ENCODE results near the gene USP53.

The USP53 gene

GRCh38 chr4:119232286-119232685 is 19.8 kb downstream of the USP53 start:
- Histone ChIP-seq H3K9me2 (replicated peaks; ENCODE audit: insufficient read depth, low read length) (no peaks in the 10 kb centered on the region), H3K4me3 (ENCODE audit: low read length) (no peak overlapping the region), H3K27me3 (replicated peaks; ENCODE audit: insufficient read depth, low read length) (no peaks in the 10 kb centered on the region), H3K9me3 (replicated peaks; ENCODE audit: insufficient read depth, low read length) (no peaks in the 10 kb centered on the region), H3K79me2 (ENCODE audit: low read length) (peaks cover 81% of the 10 kb centered on the region), H3K4me1 (ENCODE audit: low read length) (peaks cover 7% of the 10 kb centered on the region; the same call in 1 of the 2 replicates), H2AFZ (ENCODE audit: low read length) (no peak overlapping the region), H3K4me2 (ENCODE audit: low read depth, low read length) (no peak overlapping the region), H3K9ac (ENCODE audit: low read length) (no peak overlapping the region), H4K20me1 (ENCODE audit: insufficient read depth, low read length) (no peaks in the 10 kb centered on the region; the same call in 1 of the 2 replicates), H3K36me3 (replicated peaks; ENCODE audit: insufficient read depth, low read length) (0 out of 2 replicates have a peak, but pooled peaks cover 2% of the 10 kb centered on the region), H3K27ac (ENCODE audit: low read length) (no peak overlapping the region), H3F3A (ENCODE audit: insufficient read depth, low read length) (no peaks in the 10 kb centered on the region)
- no peak for DNase-seq
- TF ChIP-seq EZH2phosphoT487 (IDR thresholded peaks at IDR 0.05; ENCODE audit: low read length): no peak

GRCh38 chr4:119233191-119233590 is 20.7 kb downstream of the USP53 start:
- Histone ChIP-seq H3K4me3 (ENCODE audit: low read length) (no peak overlapping the region), H4K20me1 (ENCODE audit: insufficient read depth, low read length) (no peaks in the 10 kb centered on the region; the same call in 1 of the 2 replicates), H3K4me1 (ENCODE audit: low read length) (peaks cover 15% of the 10 kb centered on the region), H3K27ac (ENCODE audit: low read length) (no peak overlapping the region), H3K9ac (ENCODE audit: low read length) (no peak overlapping the region), H3K9me3 (replicated peaks; ENCODE audit: insufficient read depth, low read length) (no peaks in the 10 kb centered on the region), H3K79me2 (ENCODE audit: low read length) (peaks cover 75% of the 10 kb centered on the region), H3F3A (ENCODE audit: insufficient read depth, low read length) (peaks cover 4% of the 10 kb centered on the region; the same call in 1 of the 2 replicates), H3K36me3 (replicated peaks; ENCODE audit: insufficient read depth, low read length) (0 out of 2 replicates have a peak, but pooled peaks cover 2% of the 10 kb centered on the region), H3K27me3 (replicated peaks; ENCODE audit: insufficient read depth, low read length) (no peaks in the 10 kb centered on the region), H3K9me2 (replicated peaks; ENCODE audit: insufficient read depth, low read length) (no peaks in the 10 kb centered on the region), H2AFZ (ENCODE audit: low read length) (no peak overlapping the region), H3K4me2 (ENCODE audit: low read depth, low read length) (no peak overlapping the region)
- DNase-seq: no peak
- TF ChIP-seq EZH2phosphoT487 (IDR thresholded peaks at IDR 0.05; ENCODE audit: low read length) (no peak), EZH2 (optimal IDR thresholded peaks at IDR 0.05; ENCODE audit: low read depth, low read length) (no peak), CTCF (IDR thresholded peaks at IDR 0.05; ENCODE audit: low read length) (no peak)

GRCh38 chr4:119233750-119234149 is 21.2 kb downstream of the USP53 start:
- Histone ChIP-seq H3K4me1 (ENCODE audit: low read length) (peaks cover 19% of the 10 kb centered on the region), H3K9me2 (replicated peaks; ENCODE audit: insufficient read depth, low read length) (no peaks in the 10 kb centered on the region), H3F3A (ENCODE audit: insufficient read depth, low read length) (peaks cover 4% of the 10 kb centered on the region; the same call in 1 of the 2 replicates), H3K79me2 (ENCODE audit: low read length) (peaks cover 76% of the 10 kb centered on the region), H3K27me3 (replicated peaks; ENCODE audit: insufficient read depth, low read length) (no peaks in the 10 kb centered on the region), H4K20me1 (ENCODE audit: insufficient read depth, low read length) (no peaks in the 10 kb centered on the region; the same call in 1 of the 2 replicates), H3K36me3 (replicated peaks; ENCODE audit: insufficient read depth, low read length) (0 out of 2 replicates have a peak, but pooled peaks cover 2% of the 10 kb centered on the region), H3K27ac (ENCODE audit: low read length) (no peak overlapping the region), H3K9ac (ENCODE audit: low read length) (no peak overlapping the region), H3K4me2 (ENCODE audit: low read depth, low read length) (no peak overlapping the region), H3K4me3 (ENCODE audit: low read length) (no peak overlapping the region), H2AFZ (ENCODE audit: low read length) (no peak overlapping the region), H3K9me3 (replicated peaks; ENCODE audit: insufficient read depth, low read length) (no peaks in the 10 kb centered on the region)
- DNase-seq: no peak
- no peak for TF ChIP-seq EZH2phosphoT487 (IDR thresholded peaks at IDR 0.05; ENCODE audit: low read length)
- no peak for TF ChIP-seq CTCF (IDR thresholded peaks at IDR 0.05; ENCODE audit: low read length)
- TF ChIP-seq EZH2 (optimal IDR thresholded peaks at IDR 0.05; ENCODE audit: low read depth, low read length): no peak

- no peak overlapping the region for H3K27ac ChIP-seq (ENCODE audit: low read length)
- TF ChIP-seq EZH2 (optimal IDR thresholded peaks at IDR 0.05; ENCODE audit: low read depth, low read length): no peak
- TF ChIP-seq CTCF (IDR thresholded peaks at IDR 0.05; ENCODE audit: low read length): no peak
- TF ChIP-seq EZH2phosphoT487 (IDR thresholded peaks at IDR 0.05; ENCODE audit: low read length): no peak
- H2AFZ ChIP-seq (ENCODE audit: low read length): no peak overlapping the region
- no peaks in the 10 kb centered on the region for H3K27me3 ChIP-seq (replicated peaks; ENCODE audit: insufficient read depth, low read length)
- no peaks in the 10 kb centered on the region for H3K9me2 ChIP-seq (replicated peaks; ENCODE audit: insufficient read depth, low read length)
- H3K36me3 ChIP-seq (replicated peaks; ENCODE audit: insufficient read depth, low read length): no peaks in the 10 kb centered on the region; the same call in 1 of the 2 replicates
- no peak overlapping the region for H3K4me3 ChIP-seq (ENCODE audit: low read length)
- H3K4me2 ChIP-seq (ENCODE audit: low read depth, low read length): no peak overlapping the region
- no peaks in the 10 kb centered on the region for H3K9me3 ChIP-seq (replicated peaks; ENCODE audit: insufficient read depth, low read length)
- peaks cover 4% of the 10 kb centered on the region; the same call in 1 of the 2 replicates for H3F3A ChIP-seq (ENCODE audit: insufficient read depth, low read length)
- no peak overlapping the region for H3K9ac ChIP-seq (ENCODE audit: low read length)
- DNase-seq: no peak
- H3K4me1 ChIP-seq (ENCODE audit: low read length): peaks cover 17% of the 10 kb centered on the region
- H3K79me2 ChIP-seq (ENCODE audit: low read length): peaks cover 48% of the 10 kb centered on the region
- no peaks in the 10 kb centered on the region for H4K20me1 ChIP-seq (ENCODE audit: insufficient read depth, low read length)
Measured at GRCh38 chr4:119237201-119237600, 24.7 kb downstream of the USP53 start.

All from MM.1S (cell line).